ENCODE results near the gene FKBP8. TPM values are rescaled to one million over a fixed set of nuclear protein-coding genes. Genes with fewer than 3 reads are reported as not detected.

The FKBP8 gene
- total and polyA plus RNA-seq, 4 donors = 59.1 to 225 (median 101) TPM

DNA sequence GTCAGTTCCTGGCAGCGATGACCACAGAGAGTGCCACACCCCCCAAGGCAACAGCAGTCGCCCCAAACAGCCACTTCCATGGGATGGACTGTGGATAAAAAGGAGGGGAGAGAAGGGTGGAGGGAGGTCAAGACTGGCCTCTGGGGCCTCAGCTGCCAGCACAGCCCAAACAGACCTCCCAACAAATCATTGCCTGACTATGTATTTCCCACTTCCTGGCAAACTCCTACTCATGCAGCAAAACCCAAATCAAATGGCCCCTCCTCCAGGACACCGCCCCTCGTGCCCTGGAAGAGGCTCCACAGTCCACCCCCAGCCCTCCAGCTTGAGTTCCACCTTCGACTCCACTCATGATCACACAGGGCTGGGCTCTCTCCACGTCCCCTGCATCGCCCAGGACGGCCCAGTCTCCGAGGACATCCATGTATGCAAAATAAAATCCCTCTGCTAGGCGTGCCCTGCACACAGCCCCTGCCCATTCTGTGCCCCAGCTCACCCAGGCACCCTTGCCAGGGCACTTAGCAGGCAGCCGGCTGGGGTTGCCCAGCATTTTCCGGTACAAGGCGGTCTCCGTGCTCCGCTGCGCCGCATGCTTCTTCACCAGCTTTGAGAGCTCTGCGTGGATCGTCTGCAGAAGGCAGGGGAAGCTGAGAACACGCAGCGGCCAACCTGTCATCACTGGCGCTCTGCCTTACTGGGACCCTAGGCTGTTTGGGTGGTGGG is 11.0 kb downstream of the FKBP8 start (continued):
- TF ChIP-seq, protein P1, sequence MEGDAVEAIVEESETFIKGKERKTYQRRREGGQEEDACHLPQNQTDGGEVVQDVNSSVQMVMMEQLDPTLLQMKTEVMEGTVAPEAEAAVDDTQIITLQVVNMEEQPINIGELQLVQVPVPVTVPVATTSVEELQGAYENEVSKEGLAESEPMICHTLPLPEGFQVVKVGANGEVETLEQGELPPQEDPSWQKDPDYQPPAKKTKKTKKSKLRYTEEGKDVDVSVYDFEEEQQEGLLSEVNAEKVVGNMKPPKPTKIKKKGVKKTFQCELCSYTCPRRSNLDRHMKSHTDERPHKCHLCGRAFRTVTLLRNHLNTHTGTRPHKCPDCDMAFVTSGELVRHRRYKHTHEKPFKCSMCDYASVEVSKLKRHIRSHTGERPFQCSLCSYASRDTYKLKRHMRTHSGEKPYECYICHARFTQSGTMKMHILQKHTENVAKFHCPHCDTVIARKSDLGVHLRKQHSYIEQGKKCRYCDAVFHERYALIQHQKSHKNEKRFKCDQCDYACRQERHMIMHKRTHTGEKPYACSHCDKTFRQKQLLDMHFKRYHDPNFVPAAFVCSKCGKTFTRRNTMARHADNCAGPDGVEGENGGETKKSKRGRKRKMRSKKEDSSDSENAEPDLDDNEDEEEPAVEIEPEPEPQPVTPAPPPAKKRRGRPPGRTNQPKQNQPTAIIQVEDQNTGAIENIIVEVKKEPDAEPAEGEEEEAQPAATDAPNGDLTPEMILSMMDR (IDR thresholded peaks at IDR 0.05; ENCODE audit: low read depth, low read length, missing input control) = no peak

- Histone ChIP-seq H3K27ac (ENCODE audit: low read depth in 1 of 2, low read length in 2 of 2) (no peak overlapping the region), H3K9ac (ENCODE audit: low read depth in 1 of 2, low read length in 2 of 2) (no peak overlapping the region), H3K4me1 (ENCODE audit: control insufficient read depth in 4 of 4, insufficient read depth in 4 of 4, low read length in 3 of 4) (peaks cover 0 to 3% (median 1%) of the 10 kb centered on the region in 4 donors), H3K9me3 (ENCODE audit: control insufficient read depth in 4 of 4, low read length in 3 of 4) (no peaks in the 10 kb centered on the region), H3K4me3 (ENCODE audit: low read depth in 1 of 3, low read length in 3 of 3) (no peak overlapping the region), H3K36me3 (ENCODE audit: control insufficient read depth in 4 of 4, insufficient read depth in 3 of 4, low read depth in 1 of 4, low read length in 3 of 4) (peaks cover 0 to 28% (median 10%) of the 10 kb centered on the region in 4 donors), H3K27me3 (ENCODE audit: control insufficient read depth in 4 of 4, insufficient read depth in 4 of 4, low read length in 3 of 4) (no peaks in the 10 kb centered on the region)
- no peak for DNase-seq (ENCODE audit: low spot score)
- 96% methylated on average over 9 of the region's 9 CpGs for WGBS
- TF ChIP-seq EGR1 (IDR thresholded peaks at IDR 0.05; ENCODE audit: low read depth in 2 of 2) (no peak), GABPA (IDR thresholded peaks at IDR 0.05 in 1 of 2, conservative IDR thresholded peaks at IDR 0.05 in 1 of 2) (no peak), HNF4A (conservative IDR thresholded peaks at IDR 0.05) (no peak), YY1 (IDR thresholded peaks at IDR 0.05) (no peak), NR2F2 (IDR thresholded peaks at IDR 0.05) (no peak), RXRA (IDR thresholded peaks at IDR 0.05) (no peak), RAD21 (IDR thresholded peaks at IDR 0.05) (no peak), MAX (IDR thresholded peaks at IDR 0.05) (no peak), JUND (IDR thresholded peaks at IDR 0.05) (no peak), ATF3 (IDR thresholded peaks at IDR 0.05) (no peak), SP1 (IDR thresholded peaks at IDR 0.05) (no peak), FOXA2 (IDR thresholded peaks at IDR 0.05) (no peak), TAF1 (conservative IDR thresholded peaks at IDR 0.05) (no peak), FOXA1 (IDR thresholded peaks at IDR 0.05) (no peak), HNF4G (IDR thresholded peaks at IDR 0.05) (no peak)
- TF ChIP-seq, protein P2, sequence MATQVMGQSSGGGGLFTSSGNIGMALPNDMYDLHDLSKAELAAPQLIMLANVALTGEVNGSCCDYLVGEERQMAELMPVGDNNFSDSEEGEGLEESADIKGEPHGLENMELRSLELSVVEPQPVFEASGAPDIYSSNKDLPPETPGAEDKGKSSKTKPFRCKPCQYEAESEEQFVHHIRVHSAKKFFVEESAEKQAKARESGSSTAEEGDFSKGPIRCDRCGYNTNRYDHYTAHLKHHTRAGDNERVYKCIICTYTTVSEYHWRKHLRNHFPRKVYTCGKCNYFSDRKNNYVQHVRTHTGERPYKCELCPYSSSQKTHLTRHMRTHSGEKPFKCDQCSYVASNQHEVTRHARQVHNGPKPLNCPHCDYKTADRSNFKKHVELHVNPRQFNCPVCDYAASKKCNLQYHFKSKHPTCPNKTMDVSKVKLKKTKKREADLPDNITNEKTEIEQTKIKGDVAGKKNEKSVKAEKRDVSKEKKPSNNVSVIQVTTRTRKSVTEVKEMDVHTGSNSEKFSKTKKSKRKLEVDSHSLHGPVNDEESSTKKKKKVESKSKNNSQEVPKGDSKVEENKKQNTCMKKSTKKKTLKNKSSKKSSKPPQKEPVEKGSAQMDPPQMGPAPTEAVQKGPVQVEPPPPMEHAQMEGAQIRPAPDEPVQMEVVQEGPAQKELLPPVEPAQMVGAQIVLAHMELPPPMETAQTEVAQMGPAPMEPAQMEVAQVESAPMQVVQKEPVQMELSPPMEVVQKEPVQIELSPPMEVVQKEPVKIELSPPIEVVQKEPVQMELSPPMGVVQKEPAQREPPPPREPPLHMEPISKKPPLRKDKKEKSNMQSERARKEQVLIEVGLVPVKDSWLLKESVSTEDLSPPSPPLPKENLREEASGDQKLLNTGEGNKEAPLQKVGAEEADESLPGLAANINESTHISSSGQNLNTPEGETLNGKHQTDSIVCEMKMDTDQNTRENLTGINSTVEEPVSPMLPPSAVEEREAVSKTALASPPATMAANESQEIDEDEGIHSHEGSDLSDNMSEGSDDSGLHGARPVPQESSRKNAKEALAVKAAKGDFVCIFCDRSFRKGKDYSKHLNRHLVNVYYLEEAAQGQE (IDR thresholded peaks at IDR 0.05) = no peak
- TF ChIP-seq, protein P1 (IDR thresholded peaks at IDR 0.05; ENCODE audit: low read depth, low read length, missing input control) = no peak
- TF ChIP-seq, protein P3, sequence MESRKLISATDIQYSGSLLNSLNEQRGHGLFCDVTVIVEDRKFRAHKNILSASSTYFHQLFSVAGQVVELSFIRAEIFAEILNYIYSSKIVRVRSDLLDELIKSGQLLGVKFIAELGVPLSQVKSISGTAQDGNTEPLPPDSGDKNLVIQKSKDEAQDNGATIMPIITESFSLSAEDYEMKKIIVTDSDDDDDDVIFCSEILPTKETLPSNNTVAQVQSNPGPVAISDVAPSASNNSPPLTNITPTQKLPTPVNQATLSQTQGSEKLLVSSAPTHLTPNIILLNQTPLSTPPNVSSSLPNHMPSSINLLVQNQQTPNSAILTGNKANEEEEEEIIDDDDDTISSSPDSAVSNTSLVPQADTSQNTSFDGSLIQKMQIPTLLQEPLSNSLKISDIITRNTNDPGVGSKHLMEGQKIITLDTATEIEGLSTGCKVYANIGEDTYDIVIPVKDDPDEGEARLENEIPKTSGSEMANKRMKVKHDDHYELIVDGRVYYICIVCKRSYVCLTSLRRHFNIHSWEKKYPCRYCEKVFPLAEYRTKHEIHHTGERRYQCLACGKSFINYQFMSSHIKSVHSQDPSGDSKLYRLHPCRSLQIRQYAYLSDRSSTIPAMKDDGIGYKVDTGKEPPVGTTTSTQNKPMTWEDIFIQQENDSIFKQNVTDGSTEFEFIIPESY (IDR thresholded peaks at IDR 0.05) = no peak
Measured at GRCh38 chr19:18531485-18531884, 11.9 kb downstream of the FKBP8 start.
